ENCODE data around the gene KRTAP10-9.

GRCh38 chr21:44648557-44649311, 21.8 kb downstream of the KRTAP10-9 start:
- TF ChIP-seq POLR2A (IDR thresholded peaks at IDR 0.05) = no peak
- no peak for TF ChIP-seq CTCF (IDR thresholded peaks at IDR 0.05)

All from heart left ventricle (tissue), 13 donors.